NT2/D1 (cell line): ENCODE measurements around the gene CRACDL.
"Not testable (repeated sequence)": the region's sequence is repeated elsewhere in the genome, so short reads cannot be mapped to it uniquely, and the experiment has no call there.

Experiments used
- DNase-seq: peaks from one replicate; pipeline ENCODE4 v3.0.0-alpha.2; 2011; ENCODE audit warnings: low read depth, low spot score
- H3K27me3 ChIP-seq: 2 replicates; pipeline ENCODE4 v1.6.0; 2011; ENCODE audit warnings: mild to moderate bottlenecking; ENCODE audit not compliant: insufficient read length, insufficient read depth
- H3K36me3 ChIP-seq: 2 replicates; pipeline ENCODE4 v1.6.1; 2011; ENCODE audit warnings: mild to moderate bottlenecking, low read length, mixed read lengths; ENCODE audit not compliant: insufficient read depth, insufficient read length
- H3K4me1 ChIP-seq: 2 replicates; pipeline ENCODE4 v1.5.1; 2011; ENCODE audit not compliant: insufficient read depth, insufficient read length
- H3K4me3 ChIP-seq: 2 replicates; pipeline ENCODE4 v1.5.1; 2011; ENCODE audit warnings: low read depth; ENCODE audit not compliant: insufficient read length
- H3K9ac ChIP-seq: 2 replicates; pipeline ENCODE4 v1.6.0; 2011; ENCODE audit warnings: low read depth; ENCODE audit not compliant: insufficient read length
- H3K9me3 ChIP-seq: 2 replicates; pipeline ENCODE4 v1.5.1; 2011; ENCODE audit warnings: mild to moderate bottlenecking, low read length; ENCODE audit not compliant: insufficient read depth
- SUZ12 ChIP-seq: IDR thresholded peaks from 2 replicates; pipeline ENCODE4 v1.6.1; 2011; ENCODE audit not compliant: insufficient read length, insufficient read depth; ENCODE audit errors: extremely low read depth
- YY1 ChIP-seq: IDR thresholded peaks from 2 replicates; pipeline ENCODE4 v1.6.1; 2011; ENCODE audit not compliant: insufficient read length, insufficient read depth
- ZNF274 ChIP-seq: IDR thresholded peaks from 2 replicates; pipeline ENCODE4 v1.6.1; 2011; ENCODE audit warnings: mild to moderate bottlenecking, low read depth, low read length

CRACDL gene

GRCh38 chr2:98902209-98903063, 33.6 kb downstream of the CRACDL start:
- no peaks in the 10 kb centered on the region for H3K4me1 ChIP-seq
- H3K9ac ChIP-seq: no peak overlapping the region
- H3K36me3 ChIP-seq: no peaks in the 10 kb centered on the region
- H3K9me3 ChIP-seq: no peaks in the 10 kb centered on the region
- no peaks in the 10 kb centered on the region for H3K27me3 ChIP-seq
- no peak for DNase-seq
- TF ChIP-seq ZNF274 (no peak), YY1 (no peak), SUZ12 (no peak)
- H3K4me3 ChIP-seq: no peak overlapping the region

DNA sequence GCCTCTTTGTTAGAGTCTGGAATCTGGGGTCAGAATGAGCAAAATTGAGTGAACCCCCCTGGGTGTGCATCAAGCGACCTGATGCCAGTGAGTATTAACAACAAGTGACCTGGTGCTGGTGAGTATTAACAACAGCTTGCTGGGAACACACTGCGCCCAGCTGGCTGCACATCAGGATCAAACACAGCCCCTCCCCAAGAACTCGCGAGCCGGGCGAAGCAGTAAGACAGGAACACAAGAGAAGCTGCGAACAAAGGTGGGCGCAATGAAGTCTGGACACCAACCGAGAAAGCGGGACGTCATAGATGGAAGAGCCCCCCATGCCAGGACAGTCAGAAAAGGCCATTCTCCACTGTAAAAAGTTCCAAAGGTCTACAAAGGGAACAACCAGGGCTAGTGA, 34.3 kb downstream of the CRACDL start:
- H3K9ac ChIP-seq: no peak overlapping the region
- TF ChIP-seq SUZ12 (no peak), ZNF274 (no peak), YY1 (no peak)

DNA sequence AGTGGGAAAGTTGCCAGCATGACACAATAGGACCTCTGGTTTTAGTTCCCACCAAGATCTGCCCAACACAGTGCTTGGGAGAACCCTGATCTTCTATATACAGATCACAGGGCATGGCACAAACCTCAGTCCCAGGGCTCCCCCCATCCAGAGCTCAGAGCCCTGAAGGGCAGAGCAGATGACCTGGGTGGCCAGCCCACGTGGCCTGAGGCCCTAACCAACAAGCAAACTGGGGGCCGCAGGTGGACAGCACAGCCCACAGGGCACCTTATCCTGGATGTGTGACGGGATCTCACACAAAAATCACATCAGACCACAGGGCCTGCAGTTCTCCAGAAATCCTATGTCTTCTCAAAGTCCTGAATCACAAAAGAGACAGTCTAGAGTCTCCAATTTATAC, 34.7 kb downstream of the CRACDL start:
- no peak for TF ChIP-seq YY1
- no peak for TF ChIP-seq SUZ12
- TF ChIP-seq ZNF274: no peak
- no peak for DNase-seq

More for the DNA sequence above, 34.3 kb downstream of the CRACDL start:
- H3K9me3 ChIP-seq: no peaks in the 10 kb centered on the region
- no peak for DNase-seq
- no peaks in the 10 kb centered on the region for H3K36me3 ChIP-seq
- no peaks in the 10 kb centered on the region for H3K4me1 ChIP-seq
- no peaks in the 10 kb centered on the region for H3K27me3 ChIP-seq
- no peak overlapping the region for H3K4me3 ChIP-seq

GRCh38 chr2:98900721-98901120, 35.3 kb downstream of the CRACDL start:
- DNase-seq: no peak
- Histone ChIP-seq H3K27me3 (no peaks in the 10 kb centered on the region), H3K9ac (no peak overlapping the region), H3K4me3 (no peak overlapping the region), H3K36me3 (no peaks in the 10 kb centered on the region), H3K4me1 (no peaks in the 10 kb centered on the region), H3K9me3 (no peaks in the 10 kb centered on the region)
- TF ChIP-seq YY1: no peak
- TF ChIP-seq ZNF274: no peak
- TF ChIP-seq SUZ12: no peak

More for the DNA sequence above, 34.7 kb downstream of the CRACDL start:
- Histone ChIP-seq H3K36me3 (no peaks in the 10 kb centered on the region), H3K4me3 (no peak overlapping the region), H3K9me3 (no peaks in the 10 kb centered on the region), H3K9ac (no peak overlapping the region), H3K4me1 (no peaks in the 10 kb centered on the region), H3K27me3 (no peaks in the 10 kb centered on the region)

DNA sequence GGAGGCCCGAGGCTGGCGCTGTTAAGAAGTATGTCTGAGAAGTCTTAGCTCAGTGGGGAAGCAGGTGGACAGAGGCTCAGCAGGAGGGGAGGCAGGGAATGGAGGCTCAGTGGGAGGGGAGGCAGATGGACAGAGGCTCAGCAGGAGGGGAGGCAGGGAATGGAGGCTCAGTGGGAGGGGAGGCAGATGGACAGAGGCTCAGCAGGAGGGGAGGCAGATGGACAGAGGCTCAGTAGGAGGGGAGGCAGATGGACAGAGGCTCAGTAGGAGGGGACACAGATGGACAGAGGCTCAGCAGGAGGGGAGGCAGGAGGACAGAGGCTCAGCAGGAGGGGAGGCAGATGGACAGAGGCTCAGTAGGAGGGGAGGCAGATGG, 36.3 kb downstream of the CRACDL start:
- not testable (repeated sequence) for H3K4me1 ChIP-seq, H3K27me3 ChIP-seq, DNase-seq, H3K36me3 ChIP-seq, H3K9ac ChIP-seq, H3K9me3 ChIP-seq, H3K4me3 ChIP-seq

DNA sequence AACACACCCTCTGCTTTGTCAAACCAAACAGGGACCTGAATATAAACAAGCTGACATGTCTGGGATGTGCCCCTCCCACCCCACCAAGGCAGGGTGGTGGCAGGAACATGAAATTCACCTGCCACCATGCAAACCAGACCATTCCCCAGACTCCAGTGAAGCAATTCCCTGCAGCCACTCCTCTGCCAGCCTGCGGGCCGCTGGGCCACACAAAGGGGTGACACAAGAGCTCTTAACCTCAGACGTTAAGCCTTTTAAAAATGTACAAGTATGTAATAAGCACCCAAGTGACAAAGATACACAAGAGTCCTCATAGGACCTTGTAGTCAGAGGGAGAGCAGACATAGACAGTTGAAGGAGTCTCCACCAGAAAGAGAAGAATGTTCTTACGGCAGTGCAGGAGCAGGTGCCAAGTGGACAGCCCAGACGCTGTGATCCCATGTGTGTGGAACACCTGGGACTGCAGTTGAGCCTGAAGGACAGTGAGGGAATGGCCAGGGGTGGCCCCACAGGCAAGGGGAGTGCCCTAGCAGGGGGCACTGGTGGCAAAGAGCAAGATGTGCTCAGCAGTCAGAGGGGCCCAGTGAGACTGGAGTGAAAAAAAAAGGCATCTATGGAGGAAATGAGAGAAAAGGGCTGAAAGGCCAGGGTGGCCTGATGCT, 36.9 kb downstream of the CRACDL start:
- Histone ChIP-seq H3K9ac (no peak overlapping the region), H3K9me3 (no peaks in the 10 kb centered on the region), H3K27me3 (no peaks in the 10 kb centered on the region), H3K36me3 (no peaks in the 10 kb centered on the region), H3K4me1 (no peaks in the 10 kb centered on the region), H3K4me3 (no peak overlapping the region)
- no peak for TF ChIP-seq YY1
- TF ChIP-seq ZNF274: no peak
- no peak for TF ChIP-seq SUZ12
- no peak for DNase-seq

DNA sequence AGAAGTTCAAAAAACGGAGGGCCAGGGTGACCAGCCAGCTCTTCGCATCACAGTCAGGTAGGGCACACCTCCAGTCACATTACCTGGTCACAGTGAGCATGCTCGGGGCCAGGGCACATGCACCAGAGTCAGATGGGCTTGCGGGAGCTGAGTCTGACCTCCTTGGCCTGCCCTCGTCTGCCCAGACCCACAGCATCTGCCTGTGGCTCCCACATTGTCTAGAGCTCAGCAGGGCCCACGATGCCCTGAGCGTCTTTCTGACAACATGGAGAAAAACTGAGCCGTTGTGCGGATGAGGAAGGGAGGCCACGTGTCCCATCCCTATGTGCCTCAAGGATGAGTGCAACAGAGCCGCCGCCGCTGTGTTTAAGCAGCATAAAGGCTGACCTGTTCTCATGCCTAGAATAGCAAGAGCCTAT, 37.6 kb downstream of the CRACDL start:
- Histone ChIP-seq H3K27me3 (no peaks in the 10 kb centered on the region), H3K4me3 (no peak overlapping the region), H3K9ac (no peak overlapping the region), H3K9me3 (no peaks in the 10 kb centered on the region), H3K4me1 (no peaks in the 10 kb centered on the region), H3K36me3 (no peaks in the 10 kb centered on the region)
- TF ChIP-seq SUZ12 (no peak), YY1 (no peak), ZNF274 (no peak)
- DNase-seq: no peak
